ENCODE data around the gene APOL4. TPM values are rescaled to one million over a fixed set of nuclear protein-coding genes. Genes with fewer than 3 reads are reported as not detected.
A peak's percentile ranks its signal among the peaks of the same experiment; 100 is the strongest.
"Not testable (repeated sequence)": the region's sequence is repeated elsewhere in the genome, so short reads cannot be mapped to it uniquely, and the experiment has no call there.

The APOL4 gene
- total and polyA plus RNA-seq, 4 donors: 5.9 to 15.9 (median 9.1) TPM

DNA sequence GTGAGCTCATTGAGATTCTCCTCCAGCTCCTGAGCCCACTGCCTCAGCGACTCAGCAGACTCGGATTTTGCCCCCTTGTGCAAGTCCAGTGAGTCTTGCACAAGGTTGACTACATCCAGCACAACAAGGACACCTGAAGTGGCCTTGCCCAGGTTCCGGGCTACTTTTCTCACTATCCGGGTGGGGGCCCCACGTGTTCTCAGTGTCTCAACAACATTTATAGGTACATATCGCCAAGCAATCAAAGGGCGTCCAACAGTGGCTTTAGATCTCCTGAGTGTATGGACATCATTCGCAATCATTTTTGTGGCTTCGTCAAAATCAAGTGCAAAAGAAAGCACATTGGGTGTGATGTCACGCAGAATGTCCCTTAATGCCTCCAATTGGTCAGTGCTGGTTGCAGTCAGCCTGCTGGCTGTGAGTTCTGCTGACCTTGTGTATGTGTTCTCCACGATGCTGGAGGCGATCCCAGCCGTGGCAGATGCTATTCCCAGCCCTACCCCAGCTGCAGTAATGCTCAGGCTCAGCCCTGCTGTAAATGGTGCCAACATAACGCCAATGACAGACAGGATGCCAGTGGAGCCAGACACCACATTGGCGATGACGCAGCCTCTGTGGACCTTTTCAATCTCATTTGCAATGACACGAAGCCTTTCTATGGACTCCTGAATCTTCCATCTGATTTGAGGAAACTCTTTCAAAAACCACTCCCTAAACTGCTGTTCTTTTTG lies 10.3 kb downstream of the APOL4 start:
- peak overlapping the region in 1 of 2 donors; percentile 27 for H3K27ac ChIP-seq (ENCODE audit: low read depth in 1 of 2, low read length in 1 of 2)
- 76 to 79% methylated on average over 17 of the region's 17 CpGs for WGBS, 2 donors
- H3K9me3 ChIP-seq (ENCODE audit: control insufficient read depth in 4 of 4, insufficient read depth in 3 of 4, low read length in 3 of 4): no peaks in the 10 kb centered on the region
- peaks cover 0 to 1% (median 0%) of the 10 kb centered on the region in 4 donors for H3K36me3 ChIP-seq (ENCODE audit: control insufficient read depth in 4 of 4, insufficient read depth in 4 of 4, low read length in 4 of 4)
- TF ChIP-seq, protein P1, sequence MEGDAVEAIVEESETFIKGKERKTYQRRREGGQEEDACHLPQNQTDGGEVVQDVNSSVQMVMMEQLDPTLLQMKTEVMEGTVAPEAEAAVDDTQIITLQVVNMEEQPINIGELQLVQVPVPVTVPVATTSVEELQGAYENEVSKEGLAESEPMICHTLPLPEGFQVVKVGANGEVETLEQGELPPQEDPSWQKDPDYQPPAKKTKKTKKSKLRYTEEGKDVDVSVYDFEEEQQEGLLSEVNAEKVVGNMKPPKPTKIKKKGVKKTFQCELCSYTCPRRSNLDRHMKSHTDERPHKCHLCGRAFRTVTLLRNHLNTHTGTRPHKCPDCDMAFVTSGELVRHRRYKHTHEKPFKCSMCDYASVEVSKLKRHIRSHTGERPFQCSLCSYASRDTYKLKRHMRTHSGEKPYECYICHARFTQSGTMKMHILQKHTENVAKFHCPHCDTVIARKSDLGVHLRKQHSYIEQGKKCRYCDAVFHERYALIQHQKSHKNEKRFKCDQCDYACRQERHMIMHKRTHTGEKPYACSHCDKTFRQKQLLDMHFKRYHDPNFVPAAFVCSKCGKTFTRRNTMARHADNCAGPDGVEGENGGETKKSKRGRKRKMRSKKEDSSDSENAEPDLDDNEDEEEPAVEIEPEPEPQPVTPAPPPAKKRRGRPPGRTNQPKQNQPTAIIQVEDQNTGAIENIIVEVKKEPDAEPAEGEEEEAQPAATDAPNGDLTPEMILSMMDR (IDR thresholded peaks at IDR 0.05; ENCODE audit: control extremely low read depth, extremely low read depth): no peak
- no peak overlapping the region for H3K9ac ChIP-seq (ENCODE audit: insufficient read depth in 1 of 2, low read length in 2 of 2)
- H3K27me3 ChIP-seq (ENCODE audit: control insufficient read depth in 3 of 3, insufficient read depth in 3 of 3, low read length in 2 of 3): no peaks in the 10 kb centered on the region
- peak; percentile 16 for ATAC-seq (ENCODE audit: insufficient read depth, low FRiP score)
- no peak overlapping the region for H3K4me3 ChIP-seq
- peak; percentile 73 to 83 (median 76) for DNase-seq
- peaks cover 0 to 5% (median 0%) of the 10 kb centered on the region in 5 donors for H3K4me1 ChIP-seq (ENCODE audit: control insufficient read depth in 5 of 5, insufficient read depth in 5 of 5, low read length in 5 of 5)

DNA sequence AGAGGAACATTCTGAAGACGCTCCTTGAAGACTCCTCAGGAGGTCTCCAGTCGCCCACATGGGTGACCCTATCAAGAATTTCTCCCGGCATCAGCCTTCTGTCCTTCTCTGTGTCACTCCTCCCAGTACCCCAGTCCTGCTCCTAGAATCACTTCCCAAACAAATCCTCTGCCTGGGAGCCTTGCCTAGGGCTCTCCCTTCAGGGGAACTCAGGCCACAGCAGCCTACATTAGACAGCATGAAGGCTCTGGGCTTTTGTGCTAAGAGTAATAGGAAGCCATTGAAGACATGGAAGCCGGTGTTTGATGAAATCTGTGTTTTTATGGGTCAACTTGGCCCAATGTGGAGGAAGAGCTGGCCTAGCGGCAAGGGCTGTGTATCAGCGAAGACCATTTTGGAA lies 13.7 kb downstream of the APOL4 start:
- not testable (repeated sequence) for H3K36me3 ChIP-seq (ENCODE audit: control insufficient read depth in 4 of 4, insufficient read depth in 4 of 4, low read length in 4 of 4); H3K27me3 ChIP-seq (ENCODE audit: control insufficient read depth in 3 of 3, insufficient read depth in 3 of 3, low read length in 2 of 3); H3K9ac ChIP-seq (ENCODE audit: insufficient read depth in 1 of 2, low read length in 2 of 2); ATAC-seq (ENCODE audit: insufficient read depth, low FRiP score); H3K4me1 ChIP-seq (ENCODE audit: control insufficient read depth in 5 of 5, insufficient read depth in 5 of 5, low read length in 5 of 5); H3K9me3 ChIP-seq (ENCODE audit: control insufficient read depth in 4 of 4, insufficient read depth in 3 of 4, low read length in 3 of 4); DNase-seq; H3K27ac ChIP-seq (ENCODE audit: low read depth in 1 of 2, low read length in 1 of 2); H3K4me3 ChIP-seq
- 92 to 98% methylated on average over 3 of the region's 6 CpGs for WGBS, 2 donors

DNA sequence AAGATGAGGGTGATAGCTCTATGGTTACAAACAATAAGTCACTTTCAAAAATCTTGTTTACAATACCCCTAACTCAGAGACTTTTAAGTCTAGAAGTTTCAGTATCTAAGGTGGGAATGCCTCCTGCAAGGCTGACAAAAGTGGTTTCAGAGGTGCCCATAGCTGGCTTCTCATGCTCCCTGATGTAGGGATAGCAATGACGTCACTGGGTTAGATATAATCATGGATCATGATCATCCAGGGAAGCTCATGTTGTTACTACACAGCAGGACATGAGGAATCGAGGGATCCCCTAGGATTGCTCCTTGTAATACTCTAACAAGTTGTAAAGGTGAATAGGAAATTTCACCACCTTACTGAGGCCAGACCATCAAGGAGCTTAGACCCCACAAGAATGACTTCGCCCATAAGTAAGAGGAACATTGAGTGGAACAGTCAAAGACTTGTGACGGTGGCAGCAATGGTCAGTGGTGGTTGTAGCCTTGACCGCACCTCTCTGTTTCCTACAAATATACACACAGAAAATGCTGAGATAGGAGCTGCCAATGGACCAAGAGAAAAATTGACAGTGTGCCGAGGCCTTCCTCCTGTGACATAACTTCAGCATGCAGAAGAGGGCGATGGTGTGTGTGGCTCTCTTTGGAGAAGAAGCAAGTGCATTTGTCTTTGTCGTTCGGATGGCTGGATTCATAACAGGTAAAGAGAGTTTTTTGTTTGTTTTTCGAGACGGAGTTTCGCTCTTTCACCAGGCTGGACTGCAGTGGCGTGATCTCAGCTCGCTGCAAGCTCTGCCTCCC lies 15.6 kb downstream of the APOL4 start:
- no peaks in the 10 kb centered on the region for H3K36me3 ChIP-seq (ENCODE audit: control insufficient read depth in 4 of 4, insufficient read depth in 4 of 4, low read length in 4 of 4)
- no peaks in the 10 kb centered on the region for H3K4me1 ChIP-seq (ENCODE audit: control insufficient read depth in 5 of 5, insufficient read depth in 5 of 5, low read length in 5 of 5)
- H3K9ac ChIP-seq (ENCODE audit: insufficient read depth in 1 of 2, low read length in 2 of 2): no peak overlapping the region
- no peaks in the 10 kb centered on the region for H3K9me3 ChIP-seq (ENCODE audit: control insufficient read depth in 4 of 4, insufficient read depth in 3 of 4, low read length in 3 of 4)
- no peak overlapping the region for H3K4me3 ChIP-seq
- no peak overlapping the region for H3K27ac ChIP-seq (ENCODE audit: low read depth in 1 of 2, low read length in 1 of 2)
- H3K27me3 ChIP-seq (ENCODE audit: control insufficient read depth in 3 of 3, insufficient read depth in 3 of 3, low read length in 2 of 3): no peaks in the 10 kb centered on the region
- WGBS, 2 donors: 87 to 89% methylated on average over 14 of the region's 14 CpGs
- TF ChIP-seq, protein P1 (IDR thresholded peaks at IDR 0.05; ENCODE audit: control extremely low read depth, extremely low read depth): no peak
- DNase-seq: no peak
- no peak for ATAC-seq (ENCODE audit: insufficient read depth, low FRiP score)

DNA sequence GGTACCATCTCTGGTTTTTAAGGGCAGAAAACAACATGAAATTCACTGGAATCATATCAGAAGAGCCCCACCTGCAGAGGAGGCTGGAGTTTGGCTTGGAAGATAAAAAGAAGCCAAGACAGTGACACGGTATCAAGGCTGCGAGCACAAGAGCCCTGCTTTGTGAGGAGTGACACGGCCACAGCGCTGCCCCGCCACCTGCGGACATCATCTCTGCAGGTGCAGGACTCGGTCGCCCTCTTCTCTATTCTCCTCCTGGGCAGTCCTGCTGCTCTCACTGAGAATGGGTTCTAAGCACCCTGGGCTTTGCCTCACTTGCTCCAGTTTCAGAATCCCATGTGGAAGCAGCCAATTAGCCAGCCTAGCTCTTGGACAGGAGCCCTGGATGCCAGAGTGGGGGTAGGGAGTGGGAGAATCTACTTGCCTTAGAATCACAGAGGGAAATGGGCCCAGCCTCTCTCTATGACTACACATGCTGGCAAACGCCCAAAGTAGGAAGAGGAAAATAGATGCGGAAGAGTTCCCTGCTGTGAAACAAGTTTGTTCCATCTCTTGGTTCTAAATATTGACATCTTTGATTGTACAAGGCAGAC lies 17.1 kb downstream of the APOL4 start:
- ATAC-seq (ENCODE audit: insufficient read depth, low FRiP score): no peak
- Histone ChIP-seq H3K9me3 (ENCODE audit: control insufficient read depth in 4 of 4, insufficient read depth in 3 of 4, low read length in 3 of 4) (no peaks in the 10 kb centered on the region), H3K27me3 (ENCODE audit: control insufficient read depth in 3 of 3, insufficient read depth in 3 of 3, low read length in 2 of 3) (no peaks in the 10 kb centered on the region), H3K4me3 (no peak overlapping the region), H3K27ac (ENCODE audit: low read depth in 1 of 2, low read length in 1 of 2) (no peak overlapping the region), H3K9ac (ENCODE audit: insufficient read depth in 1 of 2, low read length in 2 of 2) (no peak overlapping the region), H3K36me3 (ENCODE audit: control insufficient read depth in 4 of 4, insufficient read depth in 4 of 4, low read length in 4 of 4) (no peaks in the 10 kb centered on the region), H3K4me1 (ENCODE audit: control insufficient read depth in 5 of 5, insufficient read depth in 5 of 5, low read length in 5 of 5) (peaks cover 0 to 2% (median 0%) of the 10 kb centered on the region in 5 donors)
- peak in 1 of 3 donors; percentile 46 for DNase-seq
- WGBS, 2 donors: 79 to 83% methylated on average over 10 of the region's 10 CpGs
- TF ChIP-seq, protein P1 (IDR thresholded peaks at IDR 0.05; ENCODE audit: control extremely low read depth, extremely low read depth): no peak
